ENCODE results near the gene ST7.

Gene ST7

DNA sequence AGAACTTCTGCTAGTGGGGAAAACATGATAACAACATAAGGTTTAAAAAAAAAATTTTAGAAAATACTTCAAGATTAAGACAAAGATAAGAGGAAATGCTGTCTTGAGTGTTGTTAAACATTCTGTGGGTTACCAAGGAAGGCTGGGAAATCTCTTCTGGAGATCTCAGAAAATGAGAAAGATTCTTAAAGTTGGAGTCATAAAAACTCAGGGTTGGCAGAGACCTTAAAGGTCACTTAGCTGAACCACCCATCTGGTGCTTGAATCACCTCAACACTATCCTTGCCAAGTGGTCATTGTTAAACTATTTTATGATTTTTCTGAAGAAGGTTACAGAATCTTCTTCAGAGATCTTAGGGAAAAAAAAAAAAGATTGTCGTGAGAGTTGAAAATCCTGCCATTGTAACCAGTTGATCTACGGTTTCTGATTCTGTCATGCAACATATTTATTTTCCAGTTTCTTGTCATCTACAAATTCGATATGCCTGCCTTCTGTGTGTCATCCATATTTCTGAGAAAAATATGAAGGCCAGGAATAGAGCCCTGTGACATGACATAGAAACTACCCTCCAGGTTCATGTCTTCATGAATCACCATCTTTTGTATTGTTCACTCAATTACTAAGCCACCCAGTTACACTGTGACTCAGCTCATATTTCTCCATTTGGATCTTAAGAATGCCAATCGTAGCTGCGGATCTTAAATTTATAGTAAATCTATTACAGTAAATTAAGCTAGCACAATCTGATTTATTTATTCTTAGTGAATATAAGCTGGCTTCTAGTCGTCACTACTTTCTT is 179.2 kb downstream of the ST7 start:
- DNase-seq (ENCODE audit: low read depth, low spot score) = no peak
- H3K4me3 ChIP-seq (ENCODE audit: low read length) = no peak overlapping the region

DNA sequence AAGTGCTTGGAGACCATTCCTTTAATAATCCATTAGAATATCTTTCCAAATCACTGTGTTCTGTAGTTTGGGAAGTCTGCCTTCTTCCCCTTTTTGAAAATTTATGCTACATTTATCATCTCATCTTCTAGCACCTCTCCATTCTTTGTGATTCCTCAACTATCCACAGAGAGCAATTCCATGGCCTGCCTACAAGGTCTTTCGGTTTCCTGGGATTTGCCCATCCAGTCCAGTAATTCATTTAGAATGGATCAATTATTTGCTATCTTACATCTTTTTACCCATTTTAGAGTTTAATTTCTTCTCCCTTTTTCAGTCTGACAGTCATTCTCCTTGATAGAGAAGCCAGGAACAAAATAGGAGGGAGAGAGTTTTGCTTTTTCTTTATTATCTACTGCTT is 179.8 kb downstream of the ST7 start:
- no peak overlapping the region for H3K4me3 ChIP-seq (ENCODE audit: low read length)
- no peak for DNase-seq (ENCODE audit: low read depth, low spot score)

DNA sequence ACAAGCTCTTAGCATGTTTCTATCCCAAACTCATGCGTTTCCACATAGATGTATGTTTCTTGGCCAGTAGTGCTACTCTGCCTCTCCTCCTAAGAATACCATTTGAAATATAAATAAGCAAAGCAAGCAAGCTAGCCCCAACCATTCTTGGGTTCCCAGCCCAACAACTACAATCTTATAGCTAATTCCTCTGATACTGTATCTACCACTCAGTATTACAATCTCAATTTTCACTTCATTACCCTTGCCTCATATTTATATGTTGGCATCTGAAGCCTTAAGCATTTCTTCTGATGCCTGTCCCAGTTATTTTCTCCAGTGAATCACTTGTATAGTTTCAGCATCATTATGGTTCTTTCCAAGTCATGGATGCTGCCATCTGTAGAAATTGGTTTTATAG is 181.1 kb downstream of the ST7 start:
- DNase-seq (ENCODE audit: low read depth, low spot score) = no peak
- H3K4me3 ChIP-seq (ENCODE audit: low read length) = no peak overlapping the region

GRCh38 chr7:117134889-117135552 is 181.7 kb downstream of the ST7 start:
- H3K4me3 ChIP-seq (ENCODE audit: low read length) = no peak overlapping the region
- no peak for DNase-seq (ENCODE audit: low read depth, low spot score)

- H3K4me3 ChIP-seq (ENCODE audit: low read length) = no peak overlapping the region
- no peak for DNase-seq (ENCODE audit: low read depth, low spot score)
Observed at GRCh38 chr7:117135553-117135891, 182.2 kb downstream of the ST7 start.

GRCh38 chr7:117137868-117138267 is 184.6 kb downstream of the ST7 start:
- no peak overlapping the region for H3K4me3 ChIP-seq (ENCODE audit: low read length)
- DNase-seq (ENCODE audit: low read depth, low spot score) = no peak

GRCh38 chr7:117138495-117138894 is 185.2 kb downstream of the ST7 start:
- DNase-seq (ENCODE audit: low read depth, low spot score) = no peak
- no peak overlapping the region for H3K4me3 ChIP-seq (ENCODE audit: low read length)

GRCh38 chr7:117138981-117139380 is 185.7 kb downstream of the ST7 start:
- no peak overlapping the region for H3K4me3 ChIP-seq (ENCODE audit: low read length)
- no peak for DNase-seq (ENCODE audit: low read depth, low spot score)

- H3K4me3 ChIP-seq (ENCODE audit: low read length) = no peak overlapping the region
- DNase-seq (ENCODE audit: low read depth, low spot score) = no peak
Observed at GRCh38 chr7:117139397-117139984, 186.2 kb downstream of the ST7 start.

DNA sequence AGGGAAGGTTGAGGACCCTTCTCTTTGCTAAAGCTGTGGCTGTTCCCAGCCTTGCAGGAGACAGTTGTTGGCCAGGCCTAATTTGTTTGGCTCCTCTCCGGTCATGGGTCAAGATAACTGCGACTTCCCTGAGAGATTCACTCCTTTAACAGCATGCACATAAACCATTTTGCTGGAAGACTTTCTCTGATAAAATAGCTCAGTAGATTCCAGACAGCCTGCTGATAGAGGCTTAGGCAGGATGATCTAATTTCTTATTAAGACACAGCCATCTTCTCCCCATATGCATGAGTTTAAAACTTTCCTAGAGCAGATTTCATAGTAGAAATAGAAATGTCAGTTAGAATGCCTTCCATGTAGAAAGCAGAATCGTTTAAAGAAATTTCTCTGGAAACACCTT is 187.6 kb downstream of the ST7 start:
- DNase-seq (ENCODE audit: low read depth, low spot score) = no peak
- H3K4me3 ChIP-seq (ENCODE audit: low read length) = no peak overlapping the region

GRCh38 chr7:117143066-117143465 is 189.8 kb downstream of the ST7 start:
- no peak for DNase-seq (ENCODE audit: low read depth, low spot score)
- no peak overlapping the region for H3K4me3 ChIP-seq (ENCODE audit: low read length)

DNA sequence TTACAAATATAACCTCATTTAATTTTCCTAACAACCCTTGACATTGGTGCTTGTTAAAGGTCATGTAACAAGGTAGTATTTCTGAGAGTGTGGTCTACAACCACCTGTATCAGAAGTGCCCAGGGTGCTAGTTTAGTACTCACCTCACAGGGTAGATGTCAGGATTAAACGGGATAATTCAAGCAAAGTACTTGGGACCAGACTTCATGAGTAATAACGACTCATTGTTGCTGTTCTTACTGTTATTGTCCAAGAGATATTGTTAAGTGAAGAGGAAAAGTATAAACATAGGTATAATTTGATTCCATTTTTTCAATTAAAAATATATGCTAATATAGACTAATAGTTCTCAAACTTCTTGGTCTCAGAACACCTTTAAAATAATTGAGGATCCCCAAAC is 190.3 kb downstream of the ST7 start:
- DNase-seq (ENCODE audit: low read depth, low spot score) = no peak
- H3K4me3 ChIP-seq (ENCODE audit: low read length) = no peak overlapping the region

GRCh38 chr7:117145333-117145732 is 192.0 kb downstream of the ST7 start:
- no peak for DNase-seq (ENCODE audit: low read depth, low spot score)
- H3K4me3 ChIP-seq (ENCODE audit: low read length) = no peak overlapping the region

GRCh38 chr7:117146059-117146458 is 192.8 kb downstream of the ST7 start:
- DNase-seq (ENCODE audit: low read depth, low spot score) = no peak
- no peak overlapping the region for H3K4me3 ChIP-seq (ENCODE audit: low read length)

GRCh38 chr7:117146511-117146910 is 193.2 kb downstream of the ST7 start:
- H3K4me3 ChIP-seq (ENCODE audit: low read length) = no peak overlapping the region
- no peak for DNase-seq (ENCODE audit: low read depth, low spot score)

DNA sequence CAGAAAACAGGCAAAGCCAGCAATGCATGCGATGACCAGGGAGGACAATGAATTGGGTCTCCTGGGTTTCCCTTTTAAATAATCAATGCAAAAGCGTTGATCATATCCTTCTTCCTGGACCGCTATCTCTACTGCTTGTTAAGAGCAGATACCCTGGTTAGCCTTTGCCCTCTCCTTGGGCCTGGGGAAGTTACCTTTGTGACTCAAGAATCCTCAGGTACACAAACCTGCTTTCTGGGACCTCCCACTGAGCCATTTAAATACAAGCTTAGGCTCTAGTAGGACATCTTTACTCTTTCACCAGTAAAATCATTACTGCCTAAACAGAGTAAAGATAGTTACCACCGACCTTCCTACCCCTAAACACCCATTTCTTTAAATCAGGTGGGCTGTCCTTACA is 195.7 kb downstream of the ST7 start:
- H3K4me3 ChIP-seq (ENCODE audit: low read length) = no peak overlapping the region
- no peak for DNase-seq (ENCODE audit: low read depth, low spot score)

- DNase-seq (ENCODE audit: low read depth, low spot score) = no peak
- H3K4me3 ChIP-seq (ENCODE audit: low read length) = no peak overlapping the region
Observed at GRCh38 chr7:117149692-117150091, 196.4 kb downstream of the ST7 start.

DNA sequence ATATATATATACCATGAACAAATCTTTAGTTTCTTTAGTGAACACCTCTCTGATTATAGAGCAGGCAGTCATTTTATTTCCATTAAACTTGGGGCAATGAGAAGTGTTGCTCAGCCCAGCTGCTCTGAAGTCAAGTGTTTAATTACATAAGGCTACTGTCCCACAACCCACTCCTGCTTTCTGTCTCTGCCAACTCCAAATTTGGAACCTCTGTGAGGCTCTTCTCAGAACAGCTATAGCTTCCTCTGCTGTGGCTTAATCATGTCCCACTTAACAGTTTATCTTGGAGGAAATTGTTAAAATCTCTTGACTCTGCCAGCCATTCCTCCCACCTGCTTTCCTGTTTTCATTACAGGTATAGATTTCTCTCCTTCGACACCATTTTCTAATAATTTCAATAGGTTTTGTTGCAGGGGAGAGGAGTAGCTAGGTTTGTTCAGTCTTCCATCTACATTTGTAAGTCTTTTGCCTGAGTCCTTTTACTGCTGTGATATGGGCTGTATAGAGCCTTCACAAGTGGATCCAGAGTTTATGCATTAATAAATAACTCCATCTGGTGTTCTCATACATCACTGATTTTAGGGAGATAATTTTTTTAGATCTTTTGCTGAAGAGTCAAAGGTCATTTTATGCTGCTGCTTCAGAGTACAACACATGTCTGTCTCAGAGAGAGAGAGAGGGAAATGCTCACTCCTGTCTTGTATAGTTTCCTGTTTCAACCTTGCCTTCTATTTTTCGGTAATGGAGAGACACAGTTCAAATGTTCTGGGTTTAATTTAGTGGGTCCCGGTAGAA is 199.1 kb downstream of the ST7 start:
- no peak for DNase-seq (ENCODE audit: low read depth, low spot score)
- H3K4me3 ChIP-seq (ENCODE audit: low read length) = no peak overlapping the region

- no peak for DNase-seq (ENCODE audit: low read depth, low spot score)
- H3K4me3 ChIP-seq (ENCODE audit: low read length) = no peak overlapping the region
Observed at GRCh38 chr7:117153016-117153545, 199.8 kb downstream of the ST7 start.

GRCh38 chr7:117154721-117155120 is 201.4 kb downstream of the ST7 start:
- no peak overlapping the region for H3K4me3 ChIP-seq (ENCODE audit: low read length)
- no peak for DNase-seq (ENCODE audit: low read depth, low spot score)
